Measurements from ENCODE around the gene BRWD1. TPM values are rescaled to one million over a fixed set of nuclear protein-coding genes. Genes with fewer than 3 reads are reported as not detected.

BRWD1 gene
- total RNA-seq, 2 donors from 2014 or later = 38.6 to 43.1 TPM

- Histone ChIP-seq H3K4me1 (no peaks in the 10 kb centered on the region), H3K9me3 (no peaks in the 10 kb centered on the region), H3K36me3 (no peaks in the 10 kb centered on the region), H3K27me3 (no peaks in the 10 kb centered on the region), H3K9ac (ENCODE audit: low read depth in 2 of 2, low read length in 2 of 2) (no peak overlapping the region), H3K27ac (no peak overlapping the region), H3K4me3 (no peak overlapping the region)
- DNase-seq = no peak
- TF ChIP-seq CTCF (IDR thresholded peaks at IDR 0.05) = no peak
- intact Hi-C loops (cut with DNase I) = no loop called here
Observed at GRCh38 chr21:39144191-39144590, 169.2 kb downstream of the BRWD1 start.

- Histone ChIP-seq H3K9me3 (no peaks in the 10 kb centered on the region), H3K27ac (no peak overlapping the region), H3K9ac (ENCODE audit: low read depth in 2 of 2, low read length in 2 of 2) (no peak overlapping the region), H3K27me3 (no peaks in the 10 kb centered on the region), H3K4me1 (no peaks in the 10 kb centered on the region), H3K4me3 (no peak overlapping the region), H3K36me3 (no peaks in the 10 kb centered on the region)
- intact Hi-C loops (cut with DNase I) = no loop called here
- no peak for DNase-seq
- no peak for TF ChIP-seq CTCF (IDR thresholded peaks at IDR 0.05)
Observed at GRCh38 chr21:39142972-39143371, 170.5 kb downstream of the BRWD1 start.

GRCh38 chr21:39141502-39141901 is 171.9 kb downstream of the BRWD1 start:
- peak; percentile 41 for DNase-seq
- TF ChIP-seq CTCF (IDR thresholded peaks at IDR 0.05) = no peak
- Histone ChIP-seq H3K27ac (no peak overlapping the region), H3K36me3 (no peaks in the 10 kb centered on the region), H3K4me1 (no peaks in the 10 kb centered on the region), H3K4me3 (no peak overlapping the region), H3K9me3 (no peaks in the 10 kb centered on the region), H3K9ac (ENCODE audit: low read depth in 2 of 2, low read length in 2 of 2) (no peak overlapping the region), H3K27me3 (no peaks in the 10 kb centered on the region)
- intact Hi-C loops (cut with DNase I) = no loop called here

- H3K9me3 ChIP-seq = no peaks in the 10 kb centered on the region
- intact Hi-C loops (cut with DNase I) = loop anchor here (5.0 kb wide), 1 partner anchor 630 kb away; no protein-coding TSS in a partner anchor
- no peaks in the 10 kb centered on the region for H3K27me3 ChIP-seq
- no peak overlapping the region for H3K4me3 ChIP-seq
- H3K27ac ChIP-seq = no peak overlapping the region
- peak overlapping the region in 1 of 2 donors; percentile 7 for H3K9ac ChIP-seq (ENCODE audit: low read depth in 2 of 2, low read length in 2 of 2)
- no peak for DNase-seq
- H3K36me3 ChIP-seq = no peaks in the 10 kb centered on the region
- no peaks in the 10 kb centered on the region for H3K4me1 ChIP-seq
- TF ChIP-seq CTCF (IDR thresholded peaks at IDR 0.05) = no peak
Observed at GRCh38 chr21:39137248-39138178, 175.9 kb downstream of the BRWD1 start.

- Histone ChIP-seq H3K9ac (ENCODE audit: low read depth in 2 of 2, low read length in 2 of 2) (no peak overlapping the region), H3K27me3 (no peaks in the 10 kb centered on the region), H3K36me3 (no peaks in the 10 kb centered on the region), H3K4me1 (no peaks in the 10 kb centered on the region), H3K4me3 (no peak overlapping the region), H3K27ac (no peak overlapping the region), H3K9me3 (no peaks in the 10 kb centered on the region)
- DNase-seq = no peak
- TF ChIP-seq CTCF (IDR thresholded peaks at IDR 0.05) = no peak
- intact Hi-C loops (cut with DNase I) = loop anchor here (5.0 kb wide), 1 partner anchor 629 kb away; no protein-coding TSS in a partner anchor
Observed at GRCh38 chr21:39136711-39137110, 176.7 kb downstream of the BRWD1 start.

Data from colonic mucosa (tissue), 4 donors.